ENCODE data around the gene EPB41L4A.

Gene EPB41L4A

DNA sequence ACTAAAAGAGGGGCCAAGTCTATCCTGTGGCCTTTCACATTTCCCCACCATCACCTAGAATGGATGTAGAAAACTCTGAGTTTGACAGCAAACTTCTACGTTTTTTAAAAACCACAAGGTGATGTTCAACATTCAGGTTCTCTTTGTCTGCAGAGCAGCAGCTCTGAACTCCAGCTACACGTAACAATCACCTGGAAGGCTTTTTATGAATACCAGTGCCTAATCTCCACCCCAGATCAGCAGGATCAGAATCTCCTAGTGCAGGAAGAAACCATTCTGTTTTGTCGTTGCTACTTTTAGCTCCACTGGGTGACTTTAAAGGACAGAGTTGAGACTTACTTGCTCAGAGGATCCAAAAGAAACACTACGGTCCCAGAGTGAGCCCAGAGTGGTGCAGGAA lies 44.3 kb downstream of the EPB41L4A start:
- no peaks in the 10 kb centered on the region for H3K27me3 ChIP-seq (ENCODE audit: insufficient read depth, poor library complexity, severe bottlenecking)
- TF ChIP-seq REST (IDR thresholded peaks at IDR 0.05; ENCODE audit: insufficient replicate concordance, low read depth): no peak
- TF ChIP-seq POLR2AphosphoS5 (IDR thresholded peaks at IDR 0.05; ENCODE audit: low read depth): no peak
- no peak for TF ChIP-seq GABPA (IDR thresholded peaks at IDR 0.05; ENCODE audit: low read depth)
- no peak for TF ChIP-seq SPI1 (IDR thresholded peaks at IDR 0.05; ENCODE audit: borderline replicate concordance, low read depth)
- TF ChIP-seq, protein P1, sequence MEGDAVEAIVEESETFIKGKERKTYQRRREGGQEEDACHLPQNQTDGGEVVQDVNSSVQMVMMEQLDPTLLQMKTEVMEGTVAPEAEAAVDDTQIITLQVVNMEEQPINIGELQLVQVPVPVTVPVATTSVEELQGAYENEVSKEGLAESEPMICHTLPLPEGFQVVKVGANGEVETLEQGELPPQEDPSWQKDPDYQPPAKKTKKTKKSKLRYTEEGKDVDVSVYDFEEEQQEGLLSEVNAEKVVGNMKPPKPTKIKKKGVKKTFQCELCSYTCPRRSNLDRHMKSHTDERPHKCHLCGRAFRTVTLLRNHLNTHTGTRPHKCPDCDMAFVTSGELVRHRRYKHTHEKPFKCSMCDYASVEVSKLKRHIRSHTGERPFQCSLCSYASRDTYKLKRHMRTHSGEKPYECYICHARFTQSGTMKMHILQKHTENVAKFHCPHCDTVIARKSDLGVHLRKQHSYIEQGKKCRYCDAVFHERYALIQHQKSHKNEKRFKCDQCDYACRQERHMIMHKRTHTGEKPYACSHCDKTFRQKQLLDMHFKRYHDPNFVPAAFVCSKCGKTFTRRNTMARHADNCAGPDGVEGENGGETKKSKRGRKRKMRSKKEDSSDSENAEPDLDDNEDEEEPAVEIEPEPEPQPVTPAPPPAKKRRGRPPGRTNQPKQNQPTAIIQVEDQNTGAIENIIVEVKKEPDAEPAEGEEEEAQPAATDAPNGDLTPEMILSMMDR (IDR thresholded peaks at IDR 0.05; ENCODE audit: insufficient read depth, low read length): no peak
- no peak overlapping the region for H3K4me3 ChIP-seq (replicated peaks; ENCODE audit: insufficient read depth, low read length)
- DNase-seq (ENCODE audit: low read depth in 1 of 2, low spot score in 1 of 2): no peak
- no peak overlapping the region for H3K27ac ChIP-seq (replicated peaks)

- DNase-seq (ENCODE audit: low read depth in 1 of 2, low spot score in 1 of 2): no peak
- H3K27ac ChIP-seq (replicated peaks): no peak overlapping the region
- TF ChIP-seq SPI1 (IDR thresholded peaks at IDR 0.05; ENCODE audit: borderline replicate concordance, low read depth): no peak
- no peak for TF ChIP-seq POLR2AphosphoS5 (IDR thresholded peaks at IDR 0.05; ENCODE audit: low read depth)
- TF ChIP-seq REST (IDR thresholded peaks at IDR 0.05; ENCODE audit: insufficient replicate concordance, low read depth): no peak
- no peak for TF ChIP-seq GABPA (IDR thresholded peaks at IDR 0.05; ENCODE audit: low read depth)
- TF ChIP-seq, protein P1 (IDR thresholded peaks at IDR 0.05; ENCODE audit: insufficient read depth, low read length): no peak
- no peak overlapping the region for H3K4me3 ChIP-seq (replicated peaks; ENCODE audit: insufficient read depth, low read length)
- H3K27me3 ChIP-seq (ENCODE audit: insufficient read depth, poor library complexity, severe bottlenecking): no peaks in the 10 kb centered on the region
These were observed 44.7 kb downstream of the EPB41L4A start for GRCh38 chr5:112374356-112374755.

DNA sequence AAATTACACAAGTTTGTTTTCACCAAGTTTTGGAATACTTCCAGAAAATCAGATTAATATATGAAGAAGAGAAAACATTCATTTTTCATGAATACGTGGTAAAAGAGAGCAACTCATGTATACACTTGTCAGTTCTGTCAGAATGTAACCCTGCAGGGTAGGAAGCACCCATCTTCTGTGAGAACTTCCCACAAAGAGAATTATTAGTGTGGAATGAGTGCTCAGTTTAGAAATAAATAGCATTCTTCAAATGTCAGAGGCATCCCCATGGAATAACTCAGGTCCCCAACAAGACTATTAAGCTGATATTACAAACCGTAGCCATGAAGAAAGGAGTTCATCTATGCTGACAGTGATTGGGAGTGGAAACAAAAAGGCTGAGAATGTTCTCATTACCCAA lies 45.2 kb downstream of the EPB41L4A start:
- Histone ChIP-seq H3K27me3 (ENCODE audit: insufficient read depth, poor library complexity, severe bottlenecking) (no peaks in the 10 kb centered on the region), H3K4me3 (replicated peaks; ENCODE audit: insufficient read depth, low read length) (no peak overlapping the region)
- no peak for TF ChIP-seq POLR2AphosphoS5 (IDR thresholded peaks at IDR 0.05; ENCODE audit: low read depth)
- no peak for TF ChIP-seq GABPA (IDR thresholded peaks at IDR 0.05; ENCODE audit: low read depth)
- TF ChIP-seq REST (IDR thresholded peaks at IDR 0.05; ENCODE audit: insufficient replicate concordance, low read depth): no peak
- TF ChIP-seq, protein P1 (IDR thresholded peaks at IDR 0.05; ENCODE audit: insufficient read depth, low read length): no peak
- no peak for TF ChIP-seq SPI1 (IDR thresholded peaks at IDR 0.05; ENCODE audit: borderline replicate concordance, low read depth)

More for the DNA sequence above, 45.2 kb downstream of the EPB41L4A start:
- DNase-seq (ENCODE audit: low read depth in 1 of 2, low spot score in 1 of 2): no peak
- H3K27ac ChIP-seq (replicated peaks): no peak overlapping the region

Data from HL-60 (cell line).